ACC112 (cell line): ENCODE results near the gene HS3ST1.

Experiments used
- H2AFZ ChIP-seq: fragments of 200-600 bp; sonication (generic); one replicate; pipeline ENCODE4 v1.6.0; 2017; ENCODE audit warnings: antibody characterized with exemption, low read length; ENCODE audit not compliant: unreplicated experiment
- H3K27ac ChIP-seq: fragments of 200-600 bp; sonication (generic); 2 replicates; pipeline ENCODE4 v1.5.1; 2014; ENCODE audit warnings: low read depth, mild to moderate bottlenecking, antibody characterized with exemption, low read length, moderate library complexity
- H3K27me3 ChIP-seq: fragments of 200-600 bp; sonication (generic); 2 replicates; pipeline ENCODE4 v1.6.1; 2014; ENCODE audit warnings: mild to moderate bottlenecking, antibody characterized with exemption, low read length, moderate library complexity, mixed read lengths; ENCODE audit not compliant: insufficient read depth
- H3K36me3 ChIP-seq: fragments of 200-600 bp; sonication (generic); 2 replicates; pipeline ENCODE4 v1.6.1; 2016; ENCODE audit warnings: mild to moderate bottlenecking, antibody characterized with exemption, low read length, moderate library complexity, mixed read lengths; ENCODE audit not compliant: insufficient read depth
- H3K4me1 ChIP-seq: fragments of 200-600 bp; sonication (generic); one replicate; pipeline ENCODE4 v1.6.1; 2016; ENCODE audit warnings: low read length, mixed read lengths; ENCODE audit not compliant: insufficient read depth, unreplicated experiment, control insufficient read depth
- H3K4me3 ChIP-seq: fragments of 200-600 bp; sonication (generic); 2 replicates; pipeline ENCODE4 v1.5.1; 2014; ENCODE audit warnings: mild to moderate bottlenecking, low read depth, low read length
- H3K79me2 ChIP-seq: fragments of 200-600 bp; sonication (generic); one replicate; pipeline ENCODE4 v1.6.0; 2016; ENCODE audit warnings: low read length; ENCODE audit not compliant: control insufficient read depth, unreplicated experiment, insufficient read depth

The HS3ST1 gene

DNA sequence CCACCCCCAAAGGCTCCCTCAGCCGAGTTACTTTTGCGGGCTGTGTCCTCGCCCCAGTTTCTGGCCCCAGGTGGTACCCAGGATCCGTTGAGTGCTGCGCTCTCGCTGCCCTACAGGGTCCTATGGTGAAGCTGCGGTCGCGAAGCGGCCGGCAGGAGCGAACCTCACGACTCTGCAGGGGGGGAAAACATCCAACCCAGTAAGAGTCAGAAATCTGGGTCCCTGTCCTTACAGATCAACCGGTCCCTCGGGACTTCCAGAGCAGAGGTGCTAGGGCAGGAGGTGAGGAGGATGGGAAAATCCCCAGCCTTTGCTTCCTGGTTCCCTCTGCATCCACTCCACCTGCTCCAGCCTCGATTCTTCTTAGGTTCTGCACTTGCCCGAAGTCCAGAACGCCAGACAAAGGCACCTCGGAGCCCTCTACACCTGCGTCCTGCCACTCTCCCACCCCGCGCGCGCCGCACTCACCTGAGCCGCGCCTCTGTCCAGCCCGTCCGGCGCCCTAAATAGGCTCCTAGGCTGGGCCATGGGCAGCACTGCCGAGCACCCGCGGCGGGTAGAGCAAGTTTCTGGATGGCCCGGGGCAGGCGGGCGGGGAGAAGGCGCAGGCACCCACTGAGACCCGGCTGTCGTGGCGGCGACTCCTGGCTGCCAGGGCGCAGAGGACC is at the start of gene HS3ST1:
Gene HS3ST1 (minus strand): TSS at position 664 of the 668 bp plus-strand sequence. CDS start 28,889 bp downstream, outside the sequence.
- Histone ChIP-seq H3K27ac (no peak within 1 kb of the TSS), H3K36me3 (no peaks in the 10 kb centered on the region), H3K79me2 (no peaks in the 10 kb centered on the region), H3K4me1 (no peaks in the 10 kb centered on the region), H2AFZ (no peak within 1 kb of the TSS), H3K4me3 (peak within 1 kb of the TSS; percentile 47; the same call in 1 of the 2 replicates), H3K27me3 (peaks cover 57% of the 10 kb centered on the region)

- Histone ChIP-seq H3K36me3 (no peaks in the 10 kb centered on the region), H3K27me3 (no peaks in the 10 kb centered on the region), H3K4me1 (no peaks in the 10 kb centered on the region), H3K27ac (no peak overlapping the region), H2AFZ (no peak overlapping the region), H3K79me2 (no peaks in the 10 kb centered on the region), H3K4me3 (no peak overlapping the region)
Measured at GRCh38 chr4:11475871-11476270, 47.2 kb upstream of the HS3ST1 start.

- Histone ChIP-seq H3K27ac (no peak overlapping the region), H3K4me3 (no peak overlapping the region), H3K4me1 (no peaks in the 10 kb centered on the region), H3K79me2 (no peaks in the 10 kb centered on the region), H3K27me3 (no peaks in the 10 kb centered on the region), H2AFZ (no peak overlapping the region), H3K36me3 (no peaks in the 10 kb centered on the region)
Measured at GRCh38 chr4:11474146-11474545, 45.5 kb upstream of the HS3ST1 start.

- no peak overlapping the region for H2AFZ ChIP-seq
- H3K79me2 ChIP-seq, result no peaks in the 10 kb centered on the region
Measured at GRCh38 chr4:11472535-11472934, 43.8 kb upstream of the HS3ST1 start.

DNA sequence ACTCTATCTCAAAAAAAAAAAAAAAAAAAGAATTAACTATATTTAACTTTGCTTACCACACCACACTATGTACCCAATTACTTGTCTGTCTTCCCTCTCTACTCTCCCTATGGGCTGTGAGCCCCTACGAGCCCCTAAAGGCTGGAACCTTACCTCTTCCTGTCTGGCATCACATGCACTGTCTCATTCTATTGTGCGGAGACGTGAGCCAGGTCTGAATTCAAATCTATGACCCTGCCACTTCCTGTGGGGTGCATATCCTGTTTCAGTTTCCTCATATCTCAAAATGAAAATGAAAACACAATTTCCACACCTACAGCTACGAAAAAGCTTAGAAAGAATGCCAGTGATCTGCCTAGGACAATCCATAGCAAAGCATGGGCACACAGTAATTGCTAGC is 42.9 kb upstream of the HS3ST1 start:
- peak overlapping the region; percentile 36 for H2AFZ ChIP-seq
- H3K79me2 ChIP-seq, result no peaks in the 10 kb centered on the region
- H3K27me3 ChIP-seq, result no peaks in the 10 kb centered on the region
- no peak overlapping the region for H3K27ac ChIP-seq
- H3K4me1 ChIP-seq, result no peaks in the 10 kb centered on the region
- H3K36me3 ChIP-seq, result no peaks in the 10 kb centered on the region
- H3K4me3 ChIP-seq, result no peak overlapping the region

More at GRCh38 chr4:11472535-11472934, 43.8 kb upstream of the HS3ST1 start:
- no peak overlapping the region for H3K4me3 ChIP-seq
- no peaks in the 10 kb centered on the region for H3K36me3 ChIP-seq
- H3K27me3 ChIP-seq, result no peaks in the 10 kb centered on the region
- no peak overlapping the region for H3K27ac ChIP-seq
- no peaks in the 10 kb centered on the region for H3K4me1 ChIP-seq

DNA sequence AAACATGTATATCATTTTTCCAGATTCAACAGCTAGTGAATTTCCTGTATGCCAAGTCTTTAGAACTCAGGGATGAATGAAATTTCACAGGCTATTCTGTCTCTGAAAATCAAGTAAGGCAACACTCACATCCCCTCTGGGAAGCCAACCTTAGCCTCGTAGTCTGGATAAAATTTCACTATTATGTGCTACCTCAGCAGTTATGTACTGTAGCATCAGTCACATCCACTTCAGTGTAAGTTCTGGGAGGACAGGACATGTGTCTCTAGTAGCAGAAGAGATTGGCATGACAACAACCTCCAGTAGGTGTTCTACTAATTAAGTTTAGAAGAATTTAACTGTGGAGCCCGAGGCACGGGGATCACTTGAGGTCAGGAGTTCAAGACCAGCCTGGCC is 42.4 kb upstream of the HS3ST1 start:
- Histone ChIP-seq H3K4me3 (no peak overlapping the region), H3K36me3 (no peaks in the 10 kb centered on the region), H3K27ac (no peak overlapping the region), H2AFZ (no peak overlapping the region), H3K27me3 (no peaks in the 10 kb centered on the region), H3K4me1 (no peaks in the 10 kb centered on the region), H3K79me2 (no peaks in the 10 kb centered on the region)

- H3K4me1 ChIP-seq, result no peaks in the 10 kb centered on the region
- no peak overlapping the region for H3K4me3 ChIP-seq
- H3K36me3 ChIP-seq, result no peaks in the 10 kb centered on the region
- no peak overlapping the region for H3K27ac ChIP-seq
- H2AFZ ChIP-seq, result no peak overlapping the region
- H3K79me2 ChIP-seq, result no peaks in the 10 kb centered on the region
- no peaks in the 10 kb centered on the region for H3K27me3 ChIP-seq
Measured at GRCh38 chr4:11470438-11471045, 41.8 kb upstream of the HS3ST1 start.

- no peak overlapping the region for H3K27ac ChIP-seq
- H3K4me3 ChIP-seq, result no peak overlapping the region
- no peaks in the 10 kb centered on the region for H3K27me3 ChIP-seq
- H2AFZ ChIP-seq, result no peak overlapping the region
- no peaks in the 10 kb centered on the region for H3K4me1 ChIP-seq
- H3K79me2 ChIP-seq, result no peaks in the 10 kb centered on the region
- H3K36me3 ChIP-seq, result no peaks in the 10 kb centered on the region
Measured at GRCh38 chr4:11469650-11470437, 41.1 kb upstream of the HS3ST1 start.

DNA sequence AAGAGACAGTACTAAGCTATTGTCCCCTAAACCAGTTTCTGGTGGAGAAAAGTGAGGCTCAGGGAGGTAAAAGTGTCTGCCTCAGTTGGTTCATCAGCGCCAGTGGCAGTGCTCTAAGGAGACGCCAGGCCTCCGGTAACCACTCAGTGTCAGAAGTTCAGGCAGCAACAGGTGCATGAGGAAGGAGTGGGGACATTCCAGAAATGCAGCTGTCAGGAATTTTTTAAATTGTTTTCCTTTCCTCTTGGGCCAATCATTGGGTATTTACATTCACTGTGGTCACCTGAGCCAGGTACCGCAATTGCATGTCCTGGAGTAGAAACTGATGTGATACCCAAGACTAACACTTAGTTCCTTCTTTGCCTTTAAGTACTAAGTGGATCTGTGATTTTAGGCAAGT is 40.2 kb upstream of the HS3ST1 start:
- Histone ChIP-seq H3K4me3 (no peak overlapping the region), H3K36me3 (no peaks in the 10 kb centered on the region)

DNA sequence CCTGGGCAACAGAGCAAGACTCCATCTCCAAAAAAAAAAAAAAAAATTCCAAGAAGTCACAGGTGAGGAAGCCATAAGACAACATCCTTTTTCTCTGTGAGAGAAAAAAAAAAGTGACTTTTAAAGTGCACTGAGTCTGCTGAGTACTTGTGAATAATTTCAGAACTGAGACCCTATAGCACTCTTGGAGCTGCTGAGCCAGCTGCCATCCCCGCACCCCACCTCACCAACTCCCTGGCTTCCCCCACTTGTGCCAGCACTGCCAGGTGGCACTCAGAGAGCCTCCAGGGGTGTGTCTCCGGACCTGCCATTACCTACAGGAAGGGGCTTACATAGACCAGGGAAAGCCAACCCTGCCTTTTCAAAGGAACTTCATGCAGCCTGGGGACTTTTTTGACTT is 39.2 kb upstream of the HS3ST1 start:
- no peak overlapping the region for H3K4me3 ChIP-seq
- H3K27ac ChIP-seq, result no peak overlapping the region
- H2AFZ ChIP-seq, result no peak overlapping the region
- H3K36me3 ChIP-seq, result no peaks in the 10 kb centered on the region
- H3K27me3 ChIP-seq, result no peaks in the 10 kb centered on the region
- H3K79me2 ChIP-seq, result no peaks in the 10 kb centered on the region
- H3K4me1 ChIP-seq, result no peaks in the 10 kb centered on the region

More for the DNA sequence above, 40.2 kb upstream of the HS3ST1 start:
- no peak overlapping the region for H3K27ac ChIP-seq
- no peak overlapping the region for H2AFZ ChIP-seq
- H3K4me1 ChIP-seq, result no peaks in the 10 kb centered on the region
- no peaks in the 10 kb centered on the region for H3K27me3 ChIP-seq
- no peaks in the 10 kb centered on the region for H3K79me2 ChIP-seq
